Tibial artery (tissue), 4 donors: Measurements from ENCODE around the gene LRSAM1.

Source experiments
- DNase-seq, 2 donors: peaks; one replicate each; pipeline ENCODE4 v3.0.0-alpha.2; 2019
- H3K27ac ChIP-seq, 2 donors: fragments of 200-600 bp; sonication (generic) in 1 of 2; 1 replicate in 1 of 2; 2 replicates in 1 of 2; pipeline ENCODE4 v1.5.1; 2018 to 2019; ENCODE audit warnings: mild to moderate bottlenecking in 1 of 2
- H3K27me3 ChIP-seq, 2 donors: fragments of 200-600 bp; sonication (generic) in 1 of 2; one replicate each; pipeline versions ENCODE4 v1.5.1 to v1.6.0; 2016 to 2019
- H3K36me3 ChIP-seq, 3 donors: fragments of 200-600 bp; sonication (generic) in 2 of 3; one replicate each; pipeline ENCODE4 v1.5.1; 2016 to 2019; ENCODE audit warnings: mild to moderate bottlenecking in 2 of 3
- H3K4me1 ChIP-seq, 4 donors: fragments of 200-600 bp; sonication (generic) in 2 of 4; 1 replicate in 3 of 4; 2 replicates in 1 of 4; pipeline ENCODE4 v1.5.1; 2016 to 2019
- H3K4me3 ChIP-seq, 2 donors: fragments of 200-600 bp; sonication (generic) in 1 of 2; 1 replicate in 1 of 2; 2 replicates in 1 of 2; pipeline ENCODE4 v1.5.1; 2018 to 2019; ENCODE audit warnings: mild to moderate bottlenecking in 2 of 2
- H3K9me3 ChIP-seq, 3 donors: fragments of 200-600 bp; sonication (generic) in 1 of 3; one replicate each; pipeline ENCODE4 v1.5.1; 2016 to 2019
- CTCF ChIP-seq, 2 experiments: fragments of 200-600 bp in 1 of 2; fragments of 450-650 bp in 1 of 2; IDR thresholded peaks; one replicate each; pipeline ENCODE4 v1.5.1; 2017 to 2019; ENCODE audit warnings: antibody characterized with exemption in 2 of 2, mild to moderate bottlenecking in 1 of 2, moderate library complexity in 1 of 2
- intact Hi-C: fragments of 100-400 bp; cut with DNase I; formaldehyde crosslinking; loops from one replicate; pipeline ENCODE4 v1.15.0; 2023; ENCODE audit warnings: low total_unique reads

Gene LRSAM1

GRCh38 chr9:127525401-127526188 lies 74.3 kb downstream of the LRSAM1 start:
- DNase-seq: no peak
- Histone ChIP-seq H3K4me1 (peaks cover 0 to 48% (median 28%) of the 10 kb centered on the region in 4 donors), H3K9me3 (peaks cover 0 to 6% (median 4%) of the 10 kb centered on the region in 3 donors), H3K4me3 (no peak overlapping the region), H3K27me3 (no peaks in the 10 kb centered on the region), H3K36me3 (peaks cover 37 to 67% (median 60%) of the 10 kb centered on the region in 3 donors), H3K27ac (peak overlapping the region; percentile 22 to 43)
- TF ChIP-seq CTCF (IDR thresholded peaks at IDR 0.05): peak; percentile 37 to 39
- intact Hi-C loops: no loop called here

- H3K27ac ChIP-seq: peak overlapping the region; percentile 24 to 66
- H3K27me3 ChIP-seq: no peaks in the 10 kb centered on the region
- H3K36me3 ChIP-seq: peaks cover 37 to 81% (median 60%) of the 10 kb centered on the region in 3 donors
- no peak overlapping the region for H3K4me3 ChIP-seq
- no peak for TF ChIP-seq CTCF (IDR thresholded peaks at IDR 0.05)
- H3K9me3 ChIP-seq: peaks cover 0 to 6% (median 4%) of the 10 kb centered on the region in 3 donors
- intact Hi-C loops: no loop called here
- H3K4me1 ChIP-seq: peaks cover 0 to 38% (median 15%) of the 10 kb centered on the region in 4 donors
- no peak for DNase-seq
These were observed 75.6 kb downstream of the LRSAM1 start for GRCh38 chr9:127526655-127527559.

- Histone ChIP-seq H3K4me1 (peaks cover 0 to 30% (median 8%) of the 10 kb centered on the region in 4 donors), H3K27me3 (no peaks in the 10 kb centered on the region), H3K9me3 (peaks cover 0 to 6% (median 4%) of the 10 kb centered on the region in 3 donors), H3K27ac (peak overlapping the region; percentile 24 to 66), H3K36me3 (peaks cover 37 to 84% (median 53%) of the 10 kb centered on the region in 3 donors), H3K4me3 (no peak overlapping the region)
- no peak for DNase-seq
- TF ChIP-seq CTCF (IDR thresholded peaks at IDR 0.05): no peak
- intact Hi-C loops: no loop called here
These were observed 76.4 kb downstream of the LRSAM1 start for GRCh38 chr9:127527560-127528268.

GRCh38 chr9:127528422-127529251 lies 77.3 kb downstream of the LRSAM1 start:
- H3K4me3 ChIP-seq: no peak overlapping the region

More at GRCh38 chr9:127528422-127529251, 77.3 kb downstream of the LRSAM1 start:
- intact Hi-C loops: no loop called here
- peaks cover 31 to 79% (median 46%) of the 10 kb centered on the region in 3 donors for H3K36me3 ChIP-seq
- H3K27ac ChIP-seq: peak overlapping the region; percentile 52 to 66
- H3K4me1 ChIP-seq: peaks cover 0 to 29% (median 7%) of the 10 kb centered on the region in 4 donors
- no peak for TF ChIP-seq CTCF (IDR thresholded peaks at IDR 0.05)
- H3K27me3 ChIP-seq: no peaks in the 10 kb centered on the region
- no peak for DNase-seq
- H3K9me3 ChIP-seq: peaks cover 0 to 4% (median 1%) of the 10 kb centered on the region in 3 donors
